GM23338 (cell line): ENCODE results near the gene PPP1R16B. TPM values are rescaled to one million over a fixed set of nuclear protein-coding genes. Genes with fewer than 3 reads are reported as not detected.
A peak's percentile ranks its signal among the peaks of the same experiment; 100 is the strongest.

ENCODE experiments used
- ATAC-seq: fragments of 200-7000 bp; cut with Tn5 transposase; 3 replicates; pipeline ENCODE4 v1.9.1; 2020
- DNase-seq: peaks from one replicate; pipeline ENCODE4 v3.0.0-alpha.2; 2015; ENCODE audit warnings: low spot score
- H2AFZ ChIP-seq: fragments of 200-600 bp; sonication (generic); 2 replicates; pipeline ENCODE4 v1.8.0; 2016; ENCODE audit warnings: antibody characterized with exemption, mild to moderate bottlenecking, moderate library complexity
- H3F3A ChIP-seq: fragments of 200-600 bp; sonication (generic); replicated peaks from 2 replicates; pipeline ENCODE4 v1.8.0; 2017; ENCODE audit warnings: antibody characterized with exemption, mixed run types, low read depth
- H3K27ac ChIP-seq: fragments of 200-600 bp; sonication (generic); 2 replicates; pipeline ENCODE4 v1.6.1; 2016; ENCODE audit warnings: low read depth
- H3K27me3 ChIP-seq: fragments of 200-600 bp; sonication (generic); 2 replicates; pipeline ENCODE4 v1.8.0; 2016; ENCODE audit warnings: mild to moderate bottlenecking, mixed run types, moderate library complexity; ENCODE audit not compliant: insufficient read depth
- H3K36me3 ChIP-seq: fragments of 200-600 bp; sonication (generic); 2 replicates; pipeline ENCODE4 v1.8.0; 2016; ENCODE audit warnings: mild to moderate bottlenecking; ENCODE audit not compliant: insufficient read depth
- H3K4me1 ChIP-seq: fragments of 200-600 bp; sonication (generic); 2 replicates; pipeline ENCODE4 v1.8.0; 2016; ENCODE audit warnings: mild to moderate bottlenecking, moderate library complexity; ENCODE audit not compliant: insufficient read depth
- H3K4me2 ChIP-seq: fragments of 200-600 bp; sonication (generic); 2 replicates; pipeline ENCODE4 v1.7.1; 2017; ENCODE audit warnings: mixed run types
- H3K4me3 ChIP-seq: fragments of 200-600 bp; sonication (generic); 2 replicates; pipeline ENCODE4 v1.6.1; 2016; ENCODE audit warnings: mixed run types
- H3K79me2 ChIP-seq: fragments of 200-600 bp; sonication (generic); replicated peaks from 2 replicates; pipeline ENCODE4 v1.8.0; 2017; ENCODE audit warnings: mild to moderate bottlenecking; ENCODE audit not compliant: insufficient read depth
- H3K9me2 ChIP-seq: fragments of 200-600 bp; sonication (generic); 2 replicates; pipeline ENCODE4 v1.8.0; 2017; ENCODE audit not compliant: insufficient read depth
- H4K20me1 ChIP-seq: fragments of 200-600 bp; sonication (generic); replicated peaks from 2 replicates; pipeline ENCODE4 v1.8.0; 2017; ENCODE audit warnings: mild to moderate bottlenecking; ENCODE audit not compliant: insufficient read depth
- H3K27ac Mint-ChIP-seq: 2 replicates; pipeline ENCODE4 v1.8.0; 2020; ENCODE audit warnings: inconsistent platforms, mild to moderate bottlenecking, moderate library complexity, mixed read lengths
- H3K27me3 Mint-ChIP-seq: 3 replicates; pipeline ENCODE4 v1.8.0; 2022; ENCODE audit warnings: low read depth, mild to moderate bottlenecking, moderate library complexity, mixed read lengths, inconsistent platforms; ENCODE audit not compliant: insufficient read depth, poor library complexity
- H3K36me3 Mint-ChIP-seq: 3 replicates; pipeline ENCODE4 v1.8.0; 2021; ENCODE audit warnings: low read depth, mild to moderate bottlenecking, inconsistent platforms, moderate library complexity, mixed read lengths
- H3K4me1 Mint-ChIP-seq: 3 replicates; pipeline ENCODE4 v1.8.0; 2020; ENCODE audit warnings: mild to moderate bottlenecking, inconsistent platforms, mixed read lengths
- H3K4me3 Mint-ChIP-seq: 3 replicates; pipeline ENCODE4 v1.8.0; 2021; ENCODE audit warnings: moderate library complexity, mild to moderate bottlenecking, inconsistent platforms, mixed read lengths
- H3K9me3 Mint-ChIP-seq: 3 replicates; pipeline ENCODE4 v1.8.0; 2020; ENCODE audit warnings: moderate library complexity, mild to moderate bottlenecking, inconsistent platforms, mixed read lengths
- CREB1 ChIP-seq: fragments of 250-450 bp; sonication (Bioruptor Pico); IDR thresholded peaks from 2 replicates; pipeline ENCODE4 v1.5.0; 2020; ENCODE audit warnings: low read depth, mild to moderate bottlenecking, moderate library complexity
- ETS1 ChIP-seq: IDR thresholded peaks from 2 replicates; pipeline ENCODE4 v1.6.1; 2016; ENCODE audit warnings: antibody characterized with exemption
- EZH2 ChIP-seq: fragments of 200-600 bp; sonication (generic); IDR thresholded peaks from one replicate; pipeline ENCODE4 v1.8.0; 2017; ENCODE audit warnings: antibody characterized with exemption, mild to moderate bottlenecking, low read depth; ENCODE audit not compliant: unreplicated experiment
- JUNB ChIP-seq: IDR thresholded peaks from one replicate; pipeline ENCODE4 v1.6.1; 2016; ENCODE audit warnings: antibody characterized with exemption; ENCODE audit not compliant: unreplicated experiment
- POLR2AphosphoS5 ChIP-seq: IDR thresholded peaks from 2 replicates; pipeline ENCODE4 v1.6.1; 2016; ENCODE audit warnings: antibody characterized with exemption, low read depth
- STAT1 ChIP-seq: IDR thresholded peaks from one replicate; pipeline ENCODE4 v1.6.1; 2016; ENCODE audit warnings: antibody characterized with exemption; ENCODE audit not compliant: unreplicated experiment
- ZNF114 ChIP-seq: fragments of 250-450 bp; sonication (Bioruptor Pico); IDR thresholded peaks from 2 replicates; pipeline ENCODE4 v1.5.0; 2020; ENCODE audit warnings: mild to moderate bottlenecking, moderate library complexity
- ZNF331 ChIP-seq: fragments of 250-450 bp; sonication (Bioruptor Pico); IDR thresholded peaks from 2 replicates; pipeline ENCODE4 v1.5.0; 2020; ENCODE audit warnings: low read depth, mild to moderate bottlenecking, moderate library complexity
- polyA plus RNA-seq: library from polyadenylated mRNA; unstranded; fragments of >200 nt; fragmentation: Nextera tagmentation; extraction: Ambion mirVana; gene quantifications from 2 replicates; pipeline ENCODE4 v1.2.1, GENCODE V29; 2016
- total RNA-seq: library from RNA; depleted of rRNA; stranded (reverse); fragments of >200 nt; shearing (Covaris generic); gene quantifications from 2 replicates; pipeline ENCODE4 v1.2.3, GENCODE V29; 2014
- TF ChIP-seq, protein P1 (sequence below): fragments of 250-450 bp; sonication (Bioruptor Pico); IDR thresholded peaks from 2 replicates; pipeline ENCODE4 v1.5.0; 2020; ENCODE audit warnings: mild to moderate bottlenecking, moderate library complexity
- TF ChIP-seq, protein P2 (sequence below), 2 experiments: fragments of 200-600 bp in 1 of 2; sonication (generic) in 1 of 2; conservative IDR thresholded peaks; 2 replicates each; pipeline versions ENCODE4 v1.5.1 to v1.6.1; 2016 to 2017; ENCODE audit warnings: antibody characterized with exemption in 2 of 2, low read depth in 2 of 2, mild to moderate bottlenecking in 2 of 2, moderate library complexity in 1 of 2

PPP1R16B gene
- total and polyA plus RNA-seq, 2 experiments from 2014 or later, result 1.6 to 11.5 TPM

GRCh38 chr20:38766071-38766470 lies 39.4 kb upstream of the PPP1R16B start:
- Mint-ChIP-seq H3K9me3 (no peaks in the 10 kb centered on the region), H3K27me3 (peaks cover 4% of the 10 kb centered on the region), H3K36me3 (peaks cover 35% of the 10 kb centered on the region), H3K4me3 (no peak overlapping the region), H3K27ac (peak overlapping the region; percentile 32; the same call in 1 of the 2 replicates), H3K4me1 (peaks cover 11% of the 10 kb centered on the region)
- Histone ChIP-seq H3K4me2 (no peak overlapping the region), H3K9me2 (no peaks in the 10 kb centered on the region), H3K4me1 (peaks cover 16% of the 10 kb centered on the region; the same call in 1 of the 2 replicates), H4K20me1 (no peaks in the 10 kb centered on the region), H3K79me2 (no peaks in the 10 kb centered on the region), H2AFZ (no peak overlapping the region), H3K27ac (peak overlapping the region; percentile 40), H3K36me3 (peaks cover 18% of the 10 kb centered on the region; the same call in 1 of the 2 replicates), H3K27me3 (no peaks in the 10 kb centered on the region), H3F3A (no peaks in the 10 kb centered on the region; the same call in 1 of the 2 replicates), H3K4me3 (no peak overlapping the region)
- DNase-seq (no peak), ATAC-seq (no peak)
- TF ChIP-seq CREB1 (CRISPR knock-in tag), result no peak
- TF ChIP-seq JUNB, result no peak
- TF ChIP-seq, protein P1, sequence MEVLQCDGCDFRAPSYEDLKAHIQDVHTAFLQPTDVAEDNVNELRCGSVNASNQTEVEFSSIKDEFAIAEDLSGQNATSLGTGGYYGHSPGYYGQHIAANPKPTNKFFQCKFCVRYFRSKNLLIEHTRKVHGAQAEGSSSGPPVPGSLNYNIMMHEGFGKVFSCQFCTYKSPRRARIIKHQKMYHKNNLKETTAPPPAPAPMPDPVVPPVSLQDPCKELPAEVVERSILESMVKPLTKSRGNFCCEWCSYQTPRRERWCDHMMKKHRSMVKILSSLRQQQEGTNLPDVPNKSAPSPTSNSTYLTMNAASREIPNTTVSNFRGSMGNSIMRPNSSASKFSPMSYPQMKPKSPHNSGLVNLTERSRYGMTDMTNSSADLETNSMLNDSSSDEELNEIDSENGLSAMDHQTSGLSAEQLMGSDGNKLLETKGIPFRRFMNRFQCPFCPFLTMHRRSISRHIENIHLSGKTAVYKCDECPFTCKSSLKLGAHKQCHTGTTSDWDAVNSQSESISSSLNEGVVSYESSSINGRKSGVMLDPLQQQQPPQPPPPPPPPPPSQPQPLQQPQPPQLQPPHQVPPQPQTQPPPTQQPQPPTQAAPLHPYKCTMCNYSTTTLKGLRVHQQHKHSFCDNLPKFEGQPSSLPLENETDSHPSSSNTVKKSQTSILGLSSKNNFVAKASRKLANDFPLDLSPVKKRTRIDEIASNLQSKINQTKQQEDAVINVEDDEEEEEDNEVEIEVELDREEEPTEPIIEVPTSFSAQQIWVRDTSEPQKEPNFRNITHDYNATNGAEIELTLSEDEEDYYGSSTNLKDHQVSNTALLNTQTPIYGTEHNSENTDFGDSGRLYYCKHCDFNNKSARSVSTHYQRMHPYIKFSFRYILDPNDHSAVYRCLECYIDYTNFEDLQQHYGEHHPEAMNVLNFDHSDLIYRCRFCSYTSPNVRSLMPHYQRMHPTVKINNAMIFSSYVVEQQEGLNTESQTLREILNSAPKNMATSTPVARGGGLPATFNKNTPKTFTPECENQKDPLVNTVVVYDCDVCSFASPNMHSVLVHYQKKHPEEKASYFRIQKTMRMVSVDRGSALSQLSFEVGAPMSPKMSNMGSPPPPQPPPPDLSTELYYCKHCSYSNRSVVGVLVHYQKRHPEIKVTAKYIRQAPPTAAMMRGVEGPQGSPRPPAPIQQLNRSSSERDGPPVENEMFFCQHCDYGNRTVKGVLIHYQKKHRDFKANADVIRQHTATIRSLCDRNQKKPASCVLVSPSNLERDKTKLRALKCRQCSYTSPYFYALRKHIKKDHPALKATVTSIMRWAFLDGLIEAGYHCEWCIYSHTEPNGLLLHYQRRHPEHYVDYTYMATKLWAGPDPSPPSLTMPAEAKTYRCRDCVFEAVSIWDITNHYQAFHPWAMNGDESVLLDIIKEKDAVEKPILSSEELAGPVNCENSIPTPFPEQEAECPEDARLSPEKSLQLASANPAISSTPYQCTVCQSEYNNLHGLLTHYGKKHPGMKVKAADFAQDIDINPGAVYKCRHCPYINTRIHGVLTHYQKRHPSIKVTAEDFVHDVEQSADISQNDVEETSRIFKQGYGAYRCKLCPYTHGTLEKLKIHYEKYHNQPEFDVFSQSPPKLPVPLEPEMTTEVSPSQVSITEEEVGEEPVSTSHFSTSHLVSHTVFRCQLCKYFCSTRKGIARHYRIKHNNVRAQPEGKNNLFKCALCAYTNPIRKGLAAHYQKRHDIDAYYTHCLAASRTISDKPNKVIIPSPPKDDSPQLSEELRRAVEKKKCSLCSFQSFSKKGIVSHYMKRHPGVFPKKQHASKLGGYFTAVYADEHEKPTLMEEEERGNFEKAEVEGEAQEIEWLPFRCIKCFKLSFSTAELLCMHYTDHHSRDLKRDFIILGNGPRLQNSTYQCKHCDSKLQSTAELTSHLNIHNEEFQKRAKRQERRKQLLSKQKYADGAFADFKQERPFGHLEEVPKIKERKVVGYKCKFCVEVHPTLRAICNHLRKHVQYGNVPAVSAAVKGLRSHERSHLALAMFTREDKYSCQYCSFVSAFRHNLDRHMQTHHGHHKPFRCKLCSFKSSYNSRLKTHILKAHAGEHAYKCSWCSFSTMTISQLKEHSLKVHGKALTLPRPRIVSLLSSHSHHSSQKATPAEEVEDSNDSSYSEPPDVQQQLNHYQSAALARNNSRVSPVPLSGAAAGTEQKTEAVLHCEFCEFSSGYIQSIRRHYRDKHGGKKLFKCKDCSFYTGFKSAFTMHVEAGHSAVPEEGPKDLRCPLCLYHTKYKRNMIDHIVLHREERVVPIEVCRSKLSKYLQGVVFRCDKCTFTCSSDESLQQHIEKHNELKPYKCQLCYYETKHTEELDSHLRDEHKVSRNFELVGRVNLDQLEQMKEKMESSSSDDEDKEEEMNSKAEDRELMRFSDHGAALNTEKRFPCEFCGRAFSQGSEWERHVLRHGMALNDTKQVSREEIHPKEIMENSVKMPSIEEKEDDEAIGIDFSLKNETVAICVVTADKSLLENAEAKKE, result no peak

- Histone ChIP-seq H3K27me3 (no peaks in the 10 kb centered on the region), H4K20me1 (no peaks in the 10 kb centered on the region), H3K4me2 (no peak overlapping the region), H3K9me2 (no peaks in the 10 kb centered on the region), H3K36me3 (peaks cover 27% of the 10 kb centered on the region; the same call in 1 of the 2 replicates), H3K4me3 (no peak overlapping the region), H2AFZ (no peak overlapping the region), H3K27ac (no peak overlapping the region), H3K4me1 (peaks cover 16% of the 10 kb centered on the region; the same call in 1 of the 2 replicates), H3K79me2 (no peaks in the 10 kb centered on the region), H3F3A (no peaks in the 10 kb centered on the region; the same call in 1 of the 2 replicates)
- Mint-ChIP-seq H3K27ac (no peak overlapping the region), H3K4me1 (peaks cover 11% of the 10 kb centered on the region), H3K27me3 (peaks cover 7% of the 10 kb centered on the region), H3K4me3 (no peak overlapping the region), H3K36me3 (peaks cover 58% of the 10 kb centered on the region), H3K9me3 (peaks cover 11% of the 10 kb centered on the region)
- DNase-seq (no peak), ATAC-seq (no peak)
- TF ChIP-seq ZNF114 (CRISPR knock-in tag), result no peak
- TF ChIP-seq POLR2AphosphoS5, result no peak
- TF ChIP-seq ETS1, result no peak
- TF ChIP-seq, protein P2, sequence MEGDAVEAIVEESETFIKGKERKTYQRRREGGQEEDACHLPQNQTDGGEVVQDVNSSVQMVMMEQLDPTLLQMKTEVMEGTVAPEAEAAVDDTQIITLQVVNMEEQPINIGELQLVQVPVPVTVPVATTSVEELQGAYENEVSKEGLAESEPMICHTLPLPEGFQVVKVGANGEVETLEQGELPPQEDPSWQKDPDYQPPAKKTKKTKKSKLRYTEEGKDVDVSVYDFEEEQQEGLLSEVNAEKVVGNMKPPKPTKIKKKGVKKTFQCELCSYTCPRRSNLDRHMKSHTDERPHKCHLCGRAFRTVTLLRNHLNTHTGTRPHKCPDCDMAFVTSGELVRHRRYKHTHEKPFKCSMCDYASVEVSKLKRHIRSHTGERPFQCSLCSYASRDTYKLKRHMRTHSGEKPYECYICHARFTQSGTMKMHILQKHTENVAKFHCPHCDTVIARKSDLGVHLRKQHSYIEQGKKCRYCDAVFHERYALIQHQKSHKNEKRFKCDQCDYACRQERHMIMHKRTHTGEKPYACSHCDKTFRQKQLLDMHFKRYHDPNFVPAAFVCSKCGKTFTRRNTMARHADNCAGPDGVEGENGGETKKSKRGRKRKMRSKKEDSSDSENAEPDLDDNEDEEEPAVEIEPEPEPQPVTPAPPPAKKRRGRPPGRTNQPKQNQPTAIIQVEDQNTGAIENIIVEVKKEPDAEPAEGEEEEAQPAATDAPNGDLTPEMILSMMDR (conservative IDR thresholded peaks at IDR 0.05; ENCODE audit: low read depth in 2 of 2), result no peak
- no peak for TF ChIP-seq EZH2
- TF ChIP-seq ZNF331 (CRISPR knock-in tag), result no peak
- no peak for TF ChIP-seq STAT1
Measured at GRCh38 chr20:38769376-38770295, 35.9 kb upstream of the PPP1R16B start.
